GM23338 (cell line): ENCODE results near the gene DEFB124. TPM values are rescaled to one million over a fixed set of nuclear protein-coding genes. Genes with fewer than 3 reads are reported as not detected.

ENCODE experiments used
- ATAC-seq: fragments of 200-7000 bp; cut with Tn5 transposase; 3 replicates; pipeline ENCODE4 v1.9.1; 2020
- DNase-seq: peaks from one replicate; pipeline ENCODE4 v3.0.0-alpha.2; 2015; ENCODE audit warnings: low spot score
- H2AFZ ChIP-seq: fragments of 200-600 bp; sonication (generic); 2 replicates; pipeline ENCODE4 v1.8.0; 2016; ENCODE audit warnings: antibody characterized with exemption, mild to moderate bottlenecking, moderate library complexity
- H3F3A ChIP-seq: fragments of 200-600 bp; sonication (generic); replicated peaks from 2 replicates; pipeline ENCODE4 v1.8.0; 2017; ENCODE audit warnings: antibody characterized with exemption, mixed run types, low read depth
- H3K27ac ChIP-seq: fragments of 200-600 bp; sonication (generic); 2 replicates; pipeline ENCODE4 v1.6.1; 2016; ENCODE audit warnings: low read depth
- H3K27me3 ChIP-seq: fragments of 200-600 bp; sonication (generic); 2 replicates; pipeline ENCODE4 v1.8.0; 2016; ENCODE audit warnings: mild to moderate bottlenecking, mixed run types, moderate library complexity; ENCODE audit not compliant: insufficient read depth
- H3K36me3 ChIP-seq: fragments of 200-600 bp; sonication (generic); 2 replicates; pipeline ENCODE4 v1.8.0; 2016; ENCODE audit warnings: mild to moderate bottlenecking; ENCODE audit not compliant: insufficient read depth
- H3K4me1 ChIP-seq: fragments of 200-600 bp; sonication (generic); 2 replicates; pipeline ENCODE4 v1.8.0; 2016; ENCODE audit warnings: mild to moderate bottlenecking, moderate library complexity; ENCODE audit not compliant: insufficient read depth
- H3K4me2 ChIP-seq: fragments of 200-600 bp; sonication (generic); 2 replicates; pipeline ENCODE4 v1.7.1; 2017; ENCODE audit warnings: mixed run types
- H3K4me3 ChIP-seq: fragments of 200-600 bp; sonication (generic); 2 replicates; pipeline ENCODE4 v1.6.1; 2016; ENCODE audit warnings: mixed run types
- H3K79me2 ChIP-seq: fragments of 200-600 bp; sonication (generic); replicated peaks from 2 replicates; pipeline ENCODE4 v1.8.0; 2017; ENCODE audit warnings: mild to moderate bottlenecking; ENCODE audit not compliant: insufficient read depth
- H3K9me2 ChIP-seq: fragments of 200-600 bp; sonication (generic); 2 replicates; pipeline ENCODE4 v1.8.0; 2017; ENCODE audit not compliant: insufficient read depth
- H4K20me1 ChIP-seq: fragments of 200-600 bp; sonication (generic); replicated peaks from 2 replicates; pipeline ENCODE4 v1.8.0; 2017; ENCODE audit warnings: mild to moderate bottlenecking; ENCODE audit not compliant: insufficient read depth
- H3K27ac Mint-ChIP-seq: 2 replicates; pipeline ENCODE4 v1.8.0; 2020; ENCODE audit warnings: inconsistent platforms, mild to moderate bottlenecking, moderate library complexity, mixed read lengths
- H3K27me3 Mint-ChIP-seq: 3 replicates; pipeline ENCODE4 v1.8.0; 2022; ENCODE audit warnings: low read depth, mild to moderate bottlenecking, moderate library complexity, mixed read lengths, inconsistent platforms; ENCODE audit not compliant: insufficient read depth, poor library complexity
- H3K36me3 Mint-ChIP-seq: 3 replicates; pipeline ENCODE4 v1.8.0; 2021; ENCODE audit warnings: low read depth, mild to moderate bottlenecking, inconsistent platforms, moderate library complexity, mixed read lengths
- H3K4me1 Mint-ChIP-seq: 3 replicates; pipeline ENCODE4 v1.8.0; 2020; ENCODE audit warnings: mild to moderate bottlenecking, inconsistent platforms, mixed read lengths
- H3K4me3 Mint-ChIP-seq: 3 replicates; pipeline ENCODE4 v1.8.0; 2021; ENCODE audit warnings: moderate library complexity, mild to moderate bottlenecking, inconsistent platforms, mixed read lengths
- H3K9me3 Mint-ChIP-seq: 3 replicates; pipeline ENCODE4 v1.8.0; 2020; ENCODE audit warnings: moderate library complexity, mild to moderate bottlenecking, inconsistent platforms, mixed read lengths
- CTCF ChIP-seq, 2 experiments: fragments of 200-600 bp in 1 of 2; sonication (generic) in 1 of 2; conservative IDR thresholded peaks; 2 replicates each; pipeline versions ENCODE4 v1.5.1 to v1.6.1; 2016 to 2017; ENCODE audit warnings: antibody characterized with exemption in 2 of 2, low read depth in 2 of 2, mild to moderate bottlenecking in 2 of 2, moderate library complexity in 1 of 2
- POLR2AphosphoS5 ChIP-seq: IDR thresholded peaks from 2 replicates; pipeline ENCODE4 v1.6.1; 2016; ENCODE audit warnings: antibody characterized with exemption, low read depth
- REST ChIP-seq: IDR thresholded peaks from one replicate; pipeline ENCODE4 v1.6.1; 2018; ENCODE audit warnings: antibody characterized with exemption; ENCODE audit not compliant: unreplicated experiment
- polyA plus RNA-seq: library from polyadenylated mRNA; unstranded; fragments of >200 nt; fragmentation: Nextera tagmentation; extraction: Ambion mirVana; gene quantifications from 2 replicates; pipeline ENCODE4 v1.2.1, GENCODE V29; 2016
- total RNA-seq: library from RNA; depleted of rRNA; stranded (reverse); fragments of >200 nt; shearing (Covaris generic); gene quantifications from 2 replicates; pipeline ENCODE4 v1.2.3, GENCODE V29; 2014

DEFB124 gene
- total and polyA plus RNA-seq, 2 experiments from 2014 or later: 0.52 TPM; not detected in 1

GRCh38 chr20:31454361-31454760 lies 20.6 kb downstream of the DEFB124 start:
- Histone ChIP-seq H2AFZ (peak overlapping the region; percentile 9; the same call in 1 of the 2 replicates), H3K27me3 (no peaks in the 10 kb centered on the region)
- peaks cover 86% of the 10 kb centered on the region for H3K9me3 Mint-ChIP-seq

More at GRCh38 chr20:31454361-31454760, 20.6 kb downstream of the DEFB124 start:
- Mint-ChIP-seq H3K4me1 (no peaks in the 10 kb centered on the region), H3K27me3 (peaks cover 15% of the 10 kb centered on the region), H3K4me3 (no peak overlapping the region), H3K36me3 (peaks cover 17% of the 10 kb centered on the region; the same call in 2 of the 3 replicates), H3K27ac (no peak overlapping the region)
- H3K4me3 ChIP-seq: no peak overlapping the region
- TF ChIP-seq CTCF (conservative IDR thresholded peaks at IDR 0.05; ENCODE audit: low read depth in 2 of 2): peak in 1 of 2 experiments; percentile 17; a peak in 1 of 4 replicates
- TF ChIP-seq POLR2AphosphoS5: no peak
- no peak for TF ChIP-seq REST
- no peaks in the 10 kb centered on the region for H3K4me1 ChIP-seq
- no peak overlapping the region for H3K27ac ChIP-seq
- 0 out of 2 replicates have a peak, but pooled peaks cover 2% of the 10 kb centered on the region for H3K9me2 ChIP-seq
- no peaks in the 10 kb centered on the region for H3K36me3 ChIP-seq
- no peak for ATAC-seq
- no peak for DNase-seq
- H3F3A ChIP-seq: no peaks in the 10 kb centered on the region
- H3K79me2 ChIP-seq: no peaks in the 10 kb centered on the region
- no peak overlapping the region for H3K4me2 ChIP-seq
- H4K20me1 ChIP-seq: no peaks in the 10 kb centered on the region
